Activated T-helper 1 cell treated with Interleukin-2 at 50 U/mL for 16 hours (primary cell): Measurements from ENCODE around the gene MRM1.
A peak's percentile ranks its signal among the peaks of the same experiment; 100 is the strongest.

Experiments used
- DNase-seq: peaks from one replicate; pipeline ENCODE4 v3.0.0-alpha.2; 2020; ENCODE audit warnings: low read depth

The MRM1 gene, protein sequence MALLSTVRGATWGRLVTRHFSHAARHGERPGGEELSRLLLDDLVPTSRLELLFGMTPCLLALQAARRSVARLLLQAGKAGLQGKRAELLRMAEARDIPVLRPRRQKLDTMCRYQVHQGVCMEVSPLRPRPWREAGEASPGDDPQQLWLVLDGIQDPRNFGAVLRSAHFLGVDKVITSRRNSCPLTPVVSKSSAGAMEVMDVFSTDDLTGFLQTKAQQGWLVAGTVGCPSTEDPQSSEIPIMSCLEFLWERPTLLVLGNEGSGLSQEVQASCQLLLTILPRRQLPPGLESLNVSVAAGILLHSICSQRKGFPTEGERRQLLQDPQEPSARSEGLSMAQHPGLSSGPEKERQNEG

DNA sequence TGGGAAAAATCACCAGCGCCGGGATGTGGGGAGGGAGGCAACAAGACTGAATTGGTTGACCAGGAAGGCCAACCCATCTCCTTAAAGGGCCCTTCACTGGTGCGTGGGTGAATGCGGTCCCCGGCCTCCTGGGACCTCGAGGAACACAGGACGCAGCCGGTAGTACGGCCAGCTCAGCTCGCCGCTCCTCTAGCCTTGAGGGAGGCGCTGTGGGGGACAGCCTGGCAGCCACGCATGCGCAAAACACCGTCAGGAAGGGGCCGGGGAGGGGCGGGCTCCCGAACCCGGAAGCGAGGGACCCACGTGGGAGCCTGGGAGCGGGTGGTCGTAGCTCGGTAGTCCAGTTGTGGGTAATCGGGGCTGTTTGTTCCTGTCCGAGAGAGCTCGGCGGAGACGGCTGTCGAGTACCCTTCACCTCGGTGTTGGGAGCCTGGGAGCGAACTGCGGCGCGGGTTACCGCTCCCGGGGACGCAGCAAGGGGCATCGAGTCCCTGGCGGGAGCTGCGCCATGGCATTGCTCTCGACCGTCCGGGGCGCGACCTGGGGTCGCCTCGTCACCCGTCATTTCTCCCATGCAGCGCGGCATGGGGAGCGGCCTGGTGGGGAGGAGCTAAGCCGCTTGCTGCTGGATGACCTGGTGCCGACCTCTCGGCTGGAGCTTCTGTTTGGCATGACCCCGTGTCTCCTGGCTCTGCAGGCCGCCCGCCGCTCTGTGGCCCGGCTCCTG is at the start of gene MRM1:
Gene MRM1 (plus strand): TSS at position 281 of the 727 bp plus-strand sequence. CDS start 228 bp downstream, at position 509.
- peak; percentile 87 for DNase-seq

DNA sequence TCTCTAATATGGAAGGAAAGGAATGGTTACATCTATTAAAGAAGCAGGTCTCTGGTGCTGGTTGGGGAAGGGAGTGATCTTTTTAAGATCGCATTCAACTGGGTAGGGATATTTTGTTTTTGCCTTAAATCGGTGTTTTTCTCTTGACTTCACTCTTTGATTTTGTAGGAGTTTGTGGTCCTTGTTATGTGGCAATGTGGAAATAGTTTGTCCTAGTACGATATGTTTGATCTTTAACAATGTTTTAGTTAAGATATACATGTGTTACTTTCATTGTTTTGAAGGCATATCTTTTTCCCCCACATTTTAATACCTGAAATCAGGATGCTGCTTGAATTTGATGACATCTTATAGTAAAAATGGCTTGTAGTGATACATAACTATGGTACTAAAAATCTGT is 47.9 kb upstream of the MRM1 start:
- DNase-seq, result no peak

DNA sequence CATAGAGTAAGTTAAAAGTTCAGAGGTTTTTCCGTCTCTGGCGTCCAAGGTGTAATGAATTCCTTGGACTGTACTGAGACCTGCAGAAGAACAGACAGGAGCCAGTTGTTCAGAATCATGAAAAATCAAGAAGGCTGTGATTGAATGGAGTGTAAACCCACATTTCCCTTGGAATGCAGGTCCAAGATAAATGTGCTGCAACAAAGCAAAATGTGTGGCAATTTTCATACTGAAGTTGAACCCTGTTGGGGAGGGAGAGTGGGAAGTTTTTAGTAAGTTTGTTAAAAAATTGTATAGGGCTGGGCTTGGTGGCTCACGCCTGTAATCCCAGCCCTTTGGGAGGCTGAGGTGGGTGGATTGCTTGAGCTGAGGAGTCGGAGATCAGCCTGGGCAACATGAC is 35.3 kb upstream of the MRM1 start:
- DNase-seq, result no peak

GRCh38 chr17:36575028-36575427 is 26.4 kb upstream of the MRM1 start:
- no peak for DNase-seq

DNA sequence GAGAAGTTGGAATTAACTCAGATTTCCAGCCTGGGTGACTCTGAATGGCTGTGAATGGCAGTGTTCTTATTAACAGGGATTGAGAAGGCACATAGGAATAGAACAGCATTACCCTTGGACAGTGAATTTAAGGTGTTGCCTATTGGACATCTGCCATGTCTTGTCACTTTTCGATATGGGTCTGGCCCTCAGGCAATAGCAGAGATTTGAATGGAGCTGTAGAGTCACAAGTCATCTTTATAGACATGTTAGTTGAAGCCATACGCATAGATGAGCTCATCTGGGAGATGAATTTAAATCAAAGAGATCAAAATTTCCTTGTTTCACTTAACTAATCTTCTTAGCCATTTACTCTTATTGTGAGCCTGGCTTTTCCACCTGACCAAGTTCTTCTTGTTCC is 24.6 kb upstream of the MRM1 start:
- no peak for DNase-seq

GRCh38 chr17:36578671-36579070 is 22.7 kb upstream of the MRM1 start:
- no peak for DNase-seq

GRCh38 chr17:36583787-36584186 is 17.6 kb upstream of the MRM1 start:
- no peak for DNase-seq

GRCh38 chr17:36586138-36586537 is 15.2 kb upstream of the MRM1 start:
- DNase-seq, result no peak

- no peak for DNase-seq
Measured at GRCh38 chr17:36590082-36590481, 11.3 kb upstream of the MRM1 start.

DNA sequence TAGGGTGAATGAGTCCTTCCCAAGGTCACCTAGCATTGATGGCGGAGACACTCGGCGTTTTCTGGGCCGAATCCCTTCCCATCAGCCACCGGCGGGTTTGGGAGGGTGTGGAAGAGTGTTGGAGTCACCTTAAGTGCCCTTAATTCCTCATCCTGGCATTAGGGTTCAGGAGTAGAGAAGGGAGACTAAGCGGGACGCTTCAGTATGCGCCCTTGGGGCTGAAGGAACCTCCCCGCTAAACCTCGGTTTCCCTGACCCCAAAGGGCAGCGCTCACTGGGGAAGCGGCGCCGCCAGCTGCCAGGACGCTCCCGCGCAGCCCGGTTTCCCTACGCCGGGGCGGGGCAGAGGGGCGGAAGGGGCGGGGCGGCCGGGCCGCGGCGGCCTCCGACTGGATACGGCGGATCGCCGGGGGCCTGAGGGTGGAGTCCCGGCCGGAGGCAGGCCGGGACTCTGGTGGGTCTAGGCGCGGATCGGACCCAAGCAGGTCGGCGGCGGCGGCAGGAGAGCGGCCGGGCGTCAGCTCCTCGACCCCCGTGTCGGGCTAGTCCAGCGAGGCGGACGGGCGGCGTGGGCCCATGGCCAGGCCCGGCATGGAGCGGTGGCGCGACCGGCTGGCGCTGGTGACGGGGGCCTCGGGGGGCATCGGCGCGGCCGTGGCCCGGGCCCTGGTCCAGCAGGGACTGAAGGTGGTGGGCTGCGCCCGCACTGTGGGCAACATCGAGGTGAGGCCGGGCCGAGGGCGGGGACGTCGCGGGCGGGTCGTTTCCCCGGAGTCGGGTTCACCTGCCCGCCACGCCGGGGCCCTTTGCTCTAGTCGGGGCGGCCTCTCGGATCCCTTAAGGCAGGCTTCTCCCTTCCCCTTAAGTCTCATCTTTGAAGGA is 9.7 kb upstream of the MRM1 start, which contains the start of gene DHRS11:
Gene DHRS11 (plus strand): TSS at position 446 of the 882 bp plus-strand sequence. CDS start 131 bp downstream, at position 577.
- DNase-seq, result peak; percentile 69

- no peak for DNase-seq
Measured at GRCh38 chr17:36592316-36592715, 9.1 kb upstream of the MRM1 start.

GRCh38 chr17:36592716-36593321 is 8.6 kb upstream of the MRM1 start:
- DNase-seq, result no peak

DNA sequence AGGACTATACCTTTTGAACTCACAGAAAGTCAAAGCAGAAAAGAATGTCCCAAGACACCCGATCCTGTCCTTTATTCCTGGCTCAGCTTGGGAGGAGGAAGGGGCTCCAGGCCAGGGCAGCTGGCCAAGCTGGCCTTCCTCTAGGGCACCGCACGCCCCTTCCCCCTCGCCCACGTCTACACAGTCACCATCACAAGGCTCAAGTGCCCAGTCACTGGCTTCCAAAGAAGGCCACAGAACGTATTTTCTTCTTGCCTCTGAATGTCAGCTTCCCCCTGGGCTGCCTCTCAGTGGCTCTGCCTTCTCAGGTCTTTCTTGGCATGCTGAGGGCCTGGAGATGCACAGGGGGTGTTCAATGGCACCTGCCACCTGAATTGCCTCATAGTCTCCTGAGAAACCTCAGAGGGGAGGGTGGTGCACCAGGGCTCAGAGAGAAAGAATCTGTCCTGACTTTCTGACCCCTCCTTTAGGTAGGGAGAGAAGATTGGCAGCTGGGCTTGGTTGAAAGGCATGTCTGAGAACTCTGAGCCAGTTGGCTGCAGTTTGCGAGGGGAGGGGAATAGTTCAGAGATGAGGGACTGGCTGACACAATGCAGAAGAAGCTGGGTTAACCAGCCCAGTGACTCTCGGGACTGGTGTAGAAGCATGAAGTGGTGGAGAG is 7.6 kb upstream of the MRM1 start:
- no peak for DNase-seq

- no peak for DNase-seq
Measured at GRCh38 chr17:36594626-36595401, 6.6 kb upstream of the MRM1 start.

DNA sequence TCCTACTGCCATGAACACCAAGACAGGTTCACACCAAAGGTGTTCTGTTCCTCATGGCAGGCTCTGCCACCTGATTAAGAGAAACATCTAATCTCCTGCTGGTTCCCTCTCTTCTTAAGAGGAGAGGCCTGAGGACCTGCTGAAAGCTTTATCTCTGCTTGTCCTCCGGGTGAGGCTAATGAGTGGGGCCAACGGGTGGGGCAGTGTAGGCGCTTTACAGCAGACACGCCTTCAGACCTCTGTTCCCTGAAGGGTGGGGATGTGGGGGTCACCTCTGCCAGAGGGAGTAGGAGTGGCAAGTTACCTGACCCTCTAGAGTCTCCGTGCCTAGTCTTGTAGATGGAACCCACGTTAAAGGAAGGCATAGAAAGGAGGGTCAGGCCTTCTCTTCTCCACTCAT is 4.2 kb upstream of the MRM1 start:
- no peak for DNase-seq

DNA sequence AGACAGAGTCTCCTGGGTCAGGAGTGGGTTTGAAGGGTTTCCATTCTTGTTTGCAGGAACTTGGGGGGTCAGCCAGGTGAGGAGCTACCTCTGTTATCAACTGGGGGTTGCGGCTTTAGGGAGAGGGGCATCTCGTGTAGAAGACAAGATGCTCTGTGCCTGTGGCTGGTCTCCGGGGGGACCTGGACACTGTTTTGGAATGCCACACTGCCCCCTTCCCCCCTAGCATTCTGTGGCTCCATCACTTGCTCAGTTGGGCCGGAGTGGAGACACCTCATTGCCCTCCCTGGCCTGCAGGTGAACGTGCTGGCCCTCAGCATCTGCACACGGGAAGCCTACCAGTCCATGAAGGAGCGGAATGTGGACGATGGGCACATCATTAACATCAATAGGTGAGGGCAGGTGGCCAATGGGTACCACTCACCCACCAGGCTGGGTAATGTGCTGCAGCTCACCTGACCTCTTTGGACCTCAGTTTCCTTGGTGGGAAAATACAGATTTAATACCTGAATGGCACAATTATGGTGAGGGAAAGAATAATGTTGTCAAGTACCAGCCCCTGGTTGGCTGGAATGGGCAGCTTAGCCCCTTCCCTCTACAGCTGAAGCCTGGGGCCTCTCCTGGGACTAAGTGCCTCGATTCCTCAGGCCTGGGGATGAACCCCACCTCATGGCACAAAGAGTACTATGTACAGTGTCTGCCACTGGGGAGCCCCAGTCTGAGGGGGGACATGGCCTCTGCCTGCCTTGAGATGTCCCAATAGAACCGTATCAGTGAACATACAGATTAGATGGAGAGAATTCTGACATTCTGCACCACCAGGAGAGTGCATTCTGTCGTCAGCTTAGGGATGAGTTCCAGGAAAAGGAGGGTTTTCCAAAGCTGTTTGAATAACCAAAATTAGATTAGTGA is 3.3 kb upstream of the MRM1 start:
- no peak for DNase-seq

GRCh38 chr17:36598951-36599401 is 2.4 kb upstream of the MRM1 start:
- no peak for DNase-seq

- DNase-seq, result no peak
Measured at GRCh38 chr17:36599546-36600250, 1.7 kb upstream of the MRM1 start.

DNA sequence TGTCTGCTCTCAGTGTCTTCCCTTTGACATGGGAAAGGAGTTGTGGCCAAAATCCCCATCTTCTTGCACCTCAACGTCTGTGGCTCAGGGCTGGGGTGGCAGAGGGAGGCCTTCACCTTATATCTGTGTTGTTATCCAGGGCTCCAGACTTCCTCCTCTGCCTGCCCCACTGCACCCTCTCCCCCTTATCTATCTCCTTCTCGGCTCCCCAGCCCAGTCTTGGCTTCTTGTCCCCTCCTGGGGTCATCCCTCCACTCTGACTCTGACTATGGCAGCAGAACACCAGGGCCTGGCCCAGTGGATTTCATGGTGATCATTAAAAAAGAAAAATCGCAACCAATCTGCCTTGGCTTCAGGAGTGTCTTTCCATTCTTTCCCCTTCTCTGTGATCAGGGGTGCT is 918 bp upstream of the MRM1 start:
- no peak for DNase-seq
